ENCODE data around the gene GNB2. TPM values are rescaled to one million over a fixed set of nuclear protein-coding genes. Genes with fewer than 3 reads are reported as not detected.

Gene GNB2
- total RNA-seq, 4 donors from 2014 or later = 150 to 229 (median 218) TPM

DNA sequence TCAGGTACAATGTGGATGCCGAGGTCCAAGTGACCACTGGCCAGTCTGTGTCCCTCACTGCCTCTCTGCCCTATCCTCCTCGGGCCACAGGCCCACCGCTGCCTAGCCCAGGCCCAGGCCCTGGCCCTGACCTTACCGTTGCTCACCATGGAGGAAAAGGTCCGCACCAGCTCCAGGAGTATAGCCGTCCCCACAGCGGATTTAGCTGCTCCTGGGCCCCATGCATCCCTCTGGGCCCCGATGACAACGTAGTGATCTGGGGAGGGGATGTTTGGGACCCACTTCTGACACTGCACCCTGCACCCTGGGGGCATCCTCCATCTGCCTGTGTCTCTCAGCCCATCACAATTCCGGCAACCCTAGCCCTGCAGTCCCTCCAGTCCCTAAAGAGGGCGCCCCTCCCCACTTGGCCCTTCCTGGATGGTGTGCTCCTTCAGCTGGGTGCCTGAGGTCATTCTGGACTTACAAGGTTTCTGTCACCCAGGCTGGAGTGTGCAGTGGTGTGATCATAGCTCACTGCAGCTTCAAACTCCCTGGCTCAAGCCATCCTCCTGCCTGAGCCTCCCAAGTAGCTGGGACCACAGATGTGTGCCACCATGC, 44.3 kb upstream of the GNB2 start:
- peaks cover 0 to 47% (median 18%) of the 10 kb centered on the region in 4 donors for H3K27me3 ChIP-seq
- DNase-seq (ENCODE audit: extremely low spot score) = no peak
- WGBS = 80% methylated on average over 11 of the region's 11 CpGs
- peaks cover 15 to 28% (median 25%) of the 10 kb centered on the region in 4 donors for H3K4me1 ChIP-seq
- TF ChIP-seq, protein P1, sequence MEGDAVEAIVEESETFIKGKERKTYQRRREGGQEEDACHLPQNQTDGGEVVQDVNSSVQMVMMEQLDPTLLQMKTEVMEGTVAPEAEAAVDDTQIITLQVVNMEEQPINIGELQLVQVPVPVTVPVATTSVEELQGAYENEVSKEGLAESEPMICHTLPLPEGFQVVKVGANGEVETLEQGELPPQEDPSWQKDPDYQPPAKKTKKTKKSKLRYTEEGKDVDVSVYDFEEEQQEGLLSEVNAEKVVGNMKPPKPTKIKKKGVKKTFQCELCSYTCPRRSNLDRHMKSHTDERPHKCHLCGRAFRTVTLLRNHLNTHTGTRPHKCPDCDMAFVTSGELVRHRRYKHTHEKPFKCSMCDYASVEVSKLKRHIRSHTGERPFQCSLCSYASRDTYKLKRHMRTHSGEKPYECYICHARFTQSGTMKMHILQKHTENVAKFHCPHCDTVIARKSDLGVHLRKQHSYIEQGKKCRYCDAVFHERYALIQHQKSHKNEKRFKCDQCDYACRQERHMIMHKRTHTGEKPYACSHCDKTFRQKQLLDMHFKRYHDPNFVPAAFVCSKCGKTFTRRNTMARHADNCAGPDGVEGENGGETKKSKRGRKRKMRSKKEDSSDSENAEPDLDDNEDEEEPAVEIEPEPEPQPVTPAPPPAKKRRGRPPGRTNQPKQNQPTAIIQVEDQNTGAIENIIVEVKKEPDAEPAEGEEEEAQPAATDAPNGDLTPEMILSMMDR (IDR thresholded peaks at IDR 0.05) = peak in 1 of 3 experiments; percentile 4
- TF ChIP-seq EP300 (IDR thresholded peaks at IDR 0.05) = no peak
- no peak overlapping the region for H3K27ac ChIP-seq (replicated peaks in 1 of 4)
- intact Hi-C loops (cut with DNase I) = no loop called here
- no peak overlapping the region for H3K4me3 ChIP-seq
- H3K9me3 ChIP-seq = no peaks in the 10 kb centered on the region
- H3K36me3 ChIP-seq = no peaks in the 10 kb centered on the region

DNA sequence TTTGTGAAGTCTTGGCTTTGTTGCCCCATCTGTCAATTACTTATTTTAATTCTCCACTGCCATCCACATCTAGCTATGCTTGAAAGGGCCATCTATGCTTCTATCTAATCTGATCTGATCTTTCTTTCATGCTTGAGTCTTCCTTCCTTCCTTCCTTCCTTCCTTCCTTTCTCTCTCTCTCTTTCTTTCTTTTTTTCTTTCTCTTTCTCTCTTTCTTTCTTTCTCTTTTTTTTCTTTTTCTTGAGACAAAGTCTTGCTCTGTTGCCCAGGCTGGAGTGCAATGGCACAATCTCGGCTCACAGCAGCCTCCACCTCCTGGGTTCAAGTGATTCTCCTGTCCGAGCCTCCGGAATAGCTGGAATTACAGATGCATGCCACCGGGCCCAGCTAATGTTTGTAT, 43.5 kb upstream of the GNB2 start:
- H3K4me3 ChIP-seq = no peak overlapping the region
- H3K9me3 ChIP-seq = no peaks in the 10 kb centered on the region
- H3K27me3 ChIP-seq = peaks cover 0 to 51% (median 18%) of the 10 kb centered on the region in 4 donors
- peaks cover 15 to 28% (median 25%) of the 10 kb centered on the region in 4 donors for H3K4me1 ChIP-seq
- DNase-seq (ENCODE audit: extremely low spot score) = no peak
- WGBS = 91% methylated on average over 4 of the region's 4 CpGs
- intact Hi-C loops (cut with DNase I) = no loop called here
- H3K27ac ChIP-seq (replicated peaks in 1 of 4) = no peak overlapping the region
- no peaks in the 10 kb centered on the region for H3K36me3 ChIP-seq
- TF ChIP-seq POLR2AphosphoS5 (IDR thresholded peaks at IDR 0.05) (no peak), EP300 (IDR thresholded peaks at IDR 0.05) (no peak), POLR2A (IDR thresholded peaks at IDR 0.05; ENCODE audit: low read depth) (no peak)
- TF ChIP-seq, protein P1 (IDR thresholded peaks at IDR 0.05) = no peak

DNA sequence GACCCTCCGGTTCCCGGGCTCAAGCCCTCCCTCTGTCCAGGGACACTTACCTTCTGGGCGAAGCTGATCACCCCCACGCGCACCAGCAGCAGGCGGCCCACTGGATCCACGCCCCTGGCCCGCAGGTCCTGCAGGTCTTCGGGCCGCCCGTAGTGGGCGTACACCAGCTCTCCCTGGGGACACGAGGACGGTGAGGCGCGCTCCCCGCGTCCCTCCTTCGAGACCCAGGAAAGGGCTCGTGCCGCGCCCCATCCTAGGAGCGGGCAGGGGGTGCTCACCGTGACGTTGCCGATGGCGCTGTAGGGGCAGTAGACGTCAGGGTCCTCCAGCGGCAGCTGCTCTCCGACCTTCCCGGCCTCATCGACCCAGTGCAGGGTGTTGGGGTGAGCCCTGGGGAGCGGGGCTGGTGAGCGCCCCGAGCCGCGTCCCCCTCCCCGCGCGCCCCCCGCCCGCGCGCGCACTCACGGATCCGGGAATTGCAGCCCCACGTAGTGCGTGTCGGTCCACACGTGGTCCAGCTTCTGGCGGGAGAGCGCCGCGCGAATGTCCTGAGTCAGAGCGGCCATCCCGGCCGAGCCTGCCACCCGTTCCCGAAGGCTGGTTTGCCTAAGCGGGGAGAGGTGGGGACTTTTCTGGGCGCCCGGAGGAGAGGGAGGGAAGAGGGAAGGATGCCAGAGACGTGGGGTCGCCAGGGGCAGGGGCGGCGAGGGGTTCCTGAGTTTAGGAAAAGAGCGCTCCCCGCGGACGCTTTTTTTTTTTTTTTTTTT, 40.4 kb upstream of the GNB2 start:
- Histone ChIP-seq H3K4me3 (peak overlapping the region; percentile 50 to 66 (median 52)), H3K9me3 (no peaks in the 10 kb centered on the region), H3K27ac (replicated peaks in 1 of 4) (no peak overlapping the region), H3K36me3 (no peaks in the 10 kb centered on the region), H3K27me3 (peaks cover 0 to 66% (median 18%) of the 10 kb centered on the region in 4 donors), H3K4me1 (peaks cover 8 to 14% (median 13%) of the 10 kb centered on the region in 4 donors)
- TF ChIP-seq POLR2AphosphoS5 (IDR thresholded peaks at IDR 0.05) (no peak), POLR2A (IDR thresholded peaks at IDR 0.05; ENCODE audit: low read depth) (no peak)
- TF ChIP-seq, protein P1 (IDR thresholded peaks at IDR 0.05) = peak; percentile 28 to 45 (median 30)
- intact Hi-C loops (cut with DNase I) = no loop called here
- DNase-seq (ENCODE audit: extremely low spot score) = no peak
- WGBS = 3% methylated on average over 25 of the region's 72 CpGs

DNA sequence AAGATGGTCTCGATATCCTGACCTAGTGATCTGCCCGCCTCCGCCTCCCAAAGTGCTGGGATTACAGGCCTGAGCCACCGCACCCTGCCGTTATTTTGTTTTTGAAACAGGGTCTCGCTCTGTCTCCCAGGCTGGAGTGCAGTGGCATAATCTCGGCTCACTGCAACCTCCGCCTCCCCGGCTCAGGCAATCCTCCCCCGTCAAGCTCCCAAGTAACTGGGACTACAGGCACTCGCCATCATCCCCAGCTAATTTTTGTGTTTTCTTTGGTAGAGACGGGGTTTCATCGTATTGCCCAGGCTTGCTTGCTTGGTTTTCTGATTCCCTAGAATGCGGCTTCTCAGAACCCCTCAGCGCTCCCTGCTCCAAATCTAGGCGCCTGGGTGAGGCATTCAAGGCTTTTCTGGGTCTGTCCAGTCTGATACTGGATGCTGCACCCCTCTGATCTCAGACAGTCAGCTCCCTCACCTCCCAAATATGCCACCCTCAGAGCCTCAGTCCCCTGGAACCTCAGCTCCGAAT, 33.5 kb upstream of the GNB2 start:
- H3K27me3 ChIP-seq = peaks cover 0 to 65% (median 3%) of the 10 kb centered on the region in 4 donors
- intact Hi-C loops (cut with DNase I) = no loop called here
- H3K9me3 ChIP-seq = no peaks in the 10 kb centered on the region
- no peak overlapping the region for H3K27ac ChIP-seq (replicated peaks in 1 of 4)
- H3K4me3 ChIP-seq = no peak overlapping the region
- TF ChIP-seq, protein P1 (IDR thresholded peaks at IDR 0.05) = no peak
- TF ChIP-seq POLR2AphosphoS5 (IDR thresholded peaks at IDR 0.05) = no peak
- no peak for TF ChIP-seq POLR2A (IDR thresholded peaks at IDR 0.05; ENCODE audit: low read depth)
- TF ChIP-seq EP300 (IDR thresholded peaks at IDR 0.05) = no peak
- no peak for DNase-seq (ENCODE audit: extremely low spot score)
- H3K4me1 ChIP-seq = no peaks in the 10 kb centered on the region
- H3K36me3 ChIP-seq = no peaks in the 10 kb centered on the region
- WGBS = 80% methylated on average over 17 of the region's 17 CpGs
